BJ (cell line): ENCODE results near the gene CLTCL1. TPM values are rescaled to one million over a fixed set of nuclear protein-coding genes. Genes with fewer than 3 reads are reported as not detected.

ENCODE experiments used
- CTCF ChIA-PET: fragments of 350-600 bp; formaldehyde crosslinking; extraction: SDS; loops from one replicate; lab custom pipeline; 2021; ENCODE audit warnings: antibody characterized with exemption, inconsistent platforms; lab: Yijun Ruan, JAX
- POLR2A ChIA-PET: fragments of 300-600 bp; sonication (Branson Sonifier 250); formaldehyde crosslinking; extraction: SDS; loops from one replicate; lab custom pipeline; 2021; ENCODE audit warnings: antibody characterized with exemption; lab: Charles Lee
- DNase-seq: peaks from one replicate; pipeline ENCODE4 v3.0.0-alpha.2; 2011; ENCODE audit warnings: low read depth
- H3K27me3 ChIP-seq: 2 replicates; pipeline ENCODE4 v1.6.0; 2011; ENCODE audit warnings: low read length; ENCODE audit not compliant: control insufficient read depth, insufficient read depth
- H3K36me3 ChIP-seq: 2 replicates; pipeline ENCODE4 v1.5.1; 2011; ENCODE audit warnings: low read length; ENCODE audit not compliant: control insufficient read depth, insufficient read depth
- H3K4me3 ChIP-seq: 2 replicates; pipeline ENCODE4 v1.5.1; 2011; ENCODE audit warnings: low read depth, mild to moderate bottlenecking, control low read depth, low read length
- polyA plus RNA-seq: library from polyadenylated mRNA; depleted of rRNA; stranded (reverse); fragments of >200 nt; gene quantifications from 2 replicates; pipeline ENCODE4 v1.2.3, GENCODE V29; 2011
- TF ChIP-seq, protein P1 (sequence below): IDR thresholded peaks from 2 replicates; pipeline ENCODE4 v1.5.1; 2011; ENCODE audit warnings: low read depth, mild to moderate bottlenecking, control low read depth, inconsistent platforms, low read length, moderate library complexity; ENCODE audit not compliant: insufficient read depth

CLTCL1 gene
- polyA plus RNA-seq, 1 experiment: 14.0 TPM

DNA sequence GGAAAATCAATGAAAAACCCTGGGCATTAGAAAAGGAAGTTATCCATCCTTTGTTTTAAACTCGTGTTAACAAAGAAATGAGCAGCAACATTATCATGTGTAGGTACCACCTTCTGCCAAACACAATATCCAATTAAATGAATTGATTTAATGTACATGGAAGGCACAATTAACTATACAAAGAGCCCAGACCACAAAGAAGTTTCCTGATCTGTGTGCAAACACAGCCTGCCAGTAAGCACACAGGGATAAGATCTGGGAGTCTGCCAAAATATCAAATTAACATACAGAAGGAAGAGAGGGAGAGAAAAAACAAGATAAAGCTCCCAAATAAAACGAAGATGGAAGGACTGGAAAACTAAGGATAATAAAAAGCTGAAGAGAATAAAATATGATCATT lies 58.9 kb downstream of the CLTCL1 start:
- CTCF ChIA-PET: interaction anchor here (2.3 kb wide), 1 partner anchor 10 kb away, joined by 10 read pairs; no protein-coding TSS in a partner anchor
- no peaks in the 10 kb centered on the region for H3K27me3 ChIP-seq
- POLR2A ChIA-PET: no interaction called here
- no peak overlapping the region for H3K4me3 ChIP-seq
- DNase-seq: no peak
- peaks cover 8% of the 10 kb centered on the region for H3K36me3 ChIP-seq
- TF ChIP-seq, protein P1, sequence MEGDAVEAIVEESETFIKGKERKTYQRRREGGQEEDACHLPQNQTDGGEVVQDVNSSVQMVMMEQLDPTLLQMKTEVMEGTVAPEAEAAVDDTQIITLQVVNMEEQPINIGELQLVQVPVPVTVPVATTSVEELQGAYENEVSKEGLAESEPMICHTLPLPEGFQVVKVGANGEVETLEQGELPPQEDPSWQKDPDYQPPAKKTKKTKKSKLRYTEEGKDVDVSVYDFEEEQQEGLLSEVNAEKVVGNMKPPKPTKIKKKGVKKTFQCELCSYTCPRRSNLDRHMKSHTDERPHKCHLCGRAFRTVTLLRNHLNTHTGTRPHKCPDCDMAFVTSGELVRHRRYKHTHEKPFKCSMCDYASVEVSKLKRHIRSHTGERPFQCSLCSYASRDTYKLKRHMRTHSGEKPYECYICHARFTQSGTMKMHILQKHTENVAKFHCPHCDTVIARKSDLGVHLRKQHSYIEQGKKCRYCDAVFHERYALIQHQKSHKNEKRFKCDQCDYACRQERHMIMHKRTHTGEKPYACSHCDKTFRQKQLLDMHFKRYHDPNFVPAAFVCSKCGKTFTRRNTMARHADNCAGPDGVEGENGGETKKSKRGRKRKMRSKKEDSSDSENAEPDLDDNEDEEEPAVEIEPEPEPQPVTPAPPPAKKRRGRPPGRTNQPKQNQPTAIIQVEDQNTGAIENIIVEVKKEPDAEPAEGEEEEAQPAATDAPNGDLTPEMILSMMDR: no peak

DNA sequence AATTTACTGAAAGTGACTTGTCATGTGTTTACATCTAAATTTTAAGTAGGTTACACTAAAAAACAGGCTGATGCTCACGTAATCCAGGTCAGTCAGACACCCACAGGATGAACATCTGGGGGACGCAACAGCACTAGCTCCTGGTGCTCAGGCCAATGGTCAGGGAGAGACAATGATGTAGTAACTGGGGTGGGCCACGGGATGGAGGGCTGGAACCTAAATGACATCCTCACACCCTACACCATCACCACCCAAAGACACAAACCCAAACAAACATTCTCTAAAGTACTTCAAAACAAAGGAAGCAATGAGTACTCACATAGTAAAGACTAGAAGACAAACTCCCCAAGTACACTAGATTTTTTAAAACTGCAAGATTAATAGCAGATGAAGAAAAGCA lies 59.5 kb downstream of the CLTCL1 start:
- no peak for DNase-seq
- ChIA-PET CTCF (interaction anchor here (2.3 kb wide), 1 partner anchor 10 kb away, joined by 10 read pairs; no protein-coding TSS in a partner anchor), POLR2A (no interaction called here)
- no peaks in the 10 kb centered on the region for H3K27me3 ChIP-seq
- no peak overlapping the region for H3K4me3 ChIP-seq
- TF ChIP-seq, protein P1: no peak
- peaks cover 8% of the 10 kb centered on the region for H3K36me3 ChIP-seq

DNA sequence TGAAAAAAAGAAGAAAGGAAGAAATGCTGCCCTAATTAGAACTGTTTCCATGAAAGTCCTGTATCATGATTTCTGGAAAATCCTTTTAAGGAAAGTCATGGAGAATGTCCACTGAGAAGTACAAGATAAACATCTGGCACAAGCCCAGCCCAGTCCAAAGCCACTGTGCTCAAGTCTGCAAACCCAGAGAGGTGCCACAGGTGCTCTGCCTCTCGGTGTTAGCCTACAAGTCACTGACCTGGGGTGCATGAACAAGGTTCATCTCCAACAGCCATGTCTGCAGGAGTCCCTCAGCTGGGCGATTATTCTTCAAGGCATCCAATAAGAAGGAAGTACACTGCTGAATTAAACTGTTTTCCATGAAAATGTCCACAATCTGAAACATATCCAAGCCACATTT lies 61.9 kb downstream of the CLTCL1 start:
- no peak for DNase-seq
- H3K27me3 ChIP-seq: no peaks in the 10 kb centered on the region
- POLR2A ChIA-PET: no interaction called here
- H3K4me3 ChIP-seq: no peak overlapping the region
- H3K36me3 ChIP-seq: peaks cover 8% of the 10 kb centered on the region
- CTCF ChIA-PET: interaction anchor here (1.5 kb wide), 1 partner anchor 8 kb away, joined by 5 read pairs; no protein-coding TSS in a partner anchor
- TF ChIP-seq, protein P1: no peak

DNA sequence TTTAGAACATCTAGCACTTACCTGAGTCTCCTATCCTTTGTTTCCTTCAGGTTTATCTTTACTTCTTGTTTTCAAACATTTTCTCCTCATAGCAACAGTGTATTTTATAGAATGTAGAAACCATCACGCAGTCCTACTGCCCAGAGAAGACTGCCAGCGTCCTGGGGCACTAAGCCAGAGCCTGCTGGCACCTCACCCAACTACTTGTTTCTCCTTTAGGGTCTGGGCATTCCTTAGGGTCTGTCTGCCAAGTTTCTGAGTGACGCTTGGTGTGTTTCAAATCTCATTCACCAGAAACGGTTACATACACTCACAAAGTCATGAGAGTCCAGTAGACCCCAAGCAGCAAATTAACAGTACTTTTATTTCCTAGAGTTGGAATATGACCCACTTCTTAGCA lies 63.3 kb downstream of the CLTCL1 start:
- H3K4me3 ChIP-seq: no peak overlapping the region
- no peak for DNase-seq
- no peaks in the 10 kb centered on the region for H3K27me3 ChIP-seq
- ChIA-PET POLR2A (no interaction called here), CTCF (no interaction called here)
- peaks cover 11% of the 10 kb centered on the region for H3K36me3 ChIP-seq
- TF ChIP-seq, protein P1: no peak

DNA sequence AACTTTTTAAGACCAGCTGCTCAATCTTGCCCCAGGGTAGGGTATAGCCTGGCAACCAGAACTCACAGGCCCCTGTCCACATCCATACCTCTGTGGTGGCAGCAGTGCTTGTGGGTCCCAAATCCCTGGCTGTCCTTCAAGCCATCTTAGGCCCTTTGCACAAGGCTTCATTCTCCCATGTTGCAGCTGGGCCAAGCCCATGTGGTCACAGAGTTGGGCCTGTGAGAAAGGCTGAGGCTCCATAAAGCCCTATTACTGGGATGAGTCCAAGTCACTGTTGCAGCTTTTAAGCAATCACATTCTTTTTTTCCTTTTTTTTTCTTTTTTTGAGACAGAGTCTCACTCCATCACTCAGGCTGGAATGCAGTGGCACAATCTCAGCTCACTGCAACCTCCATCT lies 65.1 kb downstream of the CLTCL1 start:
- no peak for DNase-seq
- H3K36me3 ChIP-seq: peaks cover 12% of the 10 kb centered on the region
- POLR2A ChIA-PET: no interaction called here
- TF ChIP-seq, protein P1: no peak
- H3K27me3 ChIP-seq: no peaks in the 10 kb centered on the region
- CTCF ChIA-PET: no interaction called here
- no peak overlapping the region for H3K4me3 ChIP-seq
